DOHH2 (cell line): ENCODE measurements around the gene TP53I11.

ENCODE experiments used
- CTCF ChIP-seq: fragments of 200-600 bp; sonication (generic); IDR thresholded peaks from one replicate; pipeline ENCODE4 v1.5.1; 2014; ENCODE audit warnings: antibody characterized with exemption, mild to moderate bottlenecking, low read depth, low read length; ENCODE audit not compliant: poor library complexity, severe bottlenecking
- EZH2phosphoT487 ChIP-seq: fragments of 200-600 bp; sonication (generic); IDR thresholded peaks from 2 replicates; pipeline ENCODE4 v1.6.1; 2017; ENCODE audit warnings: borderline replicate concordance, mild to moderate bottlenecking, antibody characterized with exemption, low read length, moderate library complexity, mixed read lengths

- TF ChIP-seq CTCF = no peak
- no peak for TF ChIP-seq EZH2phosphoT487
Measured at GRCh38 chr11:44905131-44905866, 45.4 kb downstream of the TP53I11 start.
